GM18517 (cell line): Measurements from ENCODE around the gene CHST15.
A peak's percentile ranks its signal among the peaks of the same experiment; 100 is the strongest.
"Not testable (repeated sequence)": the region's sequence is repeated elsewhere in the genome, so short reads cannot be mapped to it uniquely, and the experiment has no call there.

Source experiments
- ATAC-seq: cut with Tn5 transposase; IDR thresholded peaks from one replicate; pipeline ENCODE4 v1.9.1; 2021; ENCODE audit warnings: mild to moderate bottlenecking, moderate library complexity; ENCODE audit not compliant: unreplicated experiment

The CHST15 gene

DNA sequence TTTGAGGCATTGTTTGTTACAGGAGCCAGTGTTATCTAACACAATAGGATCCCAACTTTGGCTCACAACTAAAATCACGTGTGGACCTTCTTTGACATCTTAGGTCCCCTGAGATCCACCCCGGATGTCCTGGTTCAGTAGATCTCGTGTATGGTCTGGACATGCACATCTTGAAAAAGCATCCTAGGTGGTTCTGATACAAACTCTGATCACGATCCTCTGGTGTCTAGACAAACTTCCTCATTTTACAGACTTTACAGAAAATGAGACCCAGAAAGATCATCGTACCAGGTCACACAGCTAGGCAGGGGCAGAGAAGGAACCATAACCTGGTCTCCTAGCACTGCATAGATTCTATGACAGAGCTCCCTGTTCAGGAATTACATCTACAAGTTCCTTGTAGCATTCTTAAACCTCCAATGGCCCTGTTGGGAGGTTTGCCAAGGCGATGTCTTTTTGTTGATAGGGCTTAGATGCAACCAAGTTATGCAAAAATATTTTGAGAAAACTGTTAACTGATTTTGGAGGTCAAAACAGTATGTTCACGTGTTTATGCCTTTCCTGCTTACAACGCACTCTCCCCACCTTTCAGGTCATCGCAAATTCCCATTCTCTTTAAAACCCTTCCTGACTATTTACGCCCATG lies 30.8 kb upstream of the CHST15 start:
- no peak for ATAC-seq

DNA sequence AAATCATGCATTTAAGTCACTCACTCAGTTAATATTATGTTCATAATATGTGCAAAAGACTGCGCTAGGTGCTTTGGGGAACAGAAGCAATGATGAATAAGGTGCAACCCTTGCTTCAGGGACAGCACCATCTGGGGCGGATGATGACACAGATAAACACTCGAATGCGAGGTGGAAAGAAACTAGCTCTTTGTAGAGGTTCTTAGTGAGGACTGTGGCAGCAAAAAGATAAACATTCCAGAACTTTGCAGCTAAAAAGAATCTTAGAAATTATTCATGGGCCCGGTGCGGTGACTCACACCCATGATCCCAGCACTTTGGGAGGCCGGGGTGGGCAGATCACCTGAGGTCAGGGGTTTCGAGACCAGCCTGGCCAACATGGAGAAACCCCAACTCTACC lies 29.8 kb upstream of the CHST15 start:
- no peak for ATAC-seq

DNA sequence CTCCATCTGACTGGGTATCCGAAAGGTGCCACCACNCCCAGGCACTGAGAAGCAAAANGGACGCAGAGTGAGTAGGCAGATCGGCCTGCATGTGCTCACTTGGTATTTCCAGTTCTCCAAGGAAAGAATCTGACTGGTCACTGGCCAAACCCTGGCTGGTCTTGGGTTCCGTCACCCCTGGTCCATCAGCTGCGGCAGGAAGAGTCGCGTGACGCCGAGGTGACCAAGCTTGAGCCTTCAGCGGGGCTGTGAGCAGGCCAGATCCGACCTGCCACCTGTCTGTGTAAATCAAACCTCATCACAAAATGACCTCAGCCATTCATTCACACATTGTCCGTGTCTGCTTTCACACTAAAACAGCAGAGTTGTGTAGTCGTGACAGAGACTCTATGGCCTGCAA lies 28.8 kb upstream of the CHST15 start:
- no peak for ATAC-seq

DNA sequence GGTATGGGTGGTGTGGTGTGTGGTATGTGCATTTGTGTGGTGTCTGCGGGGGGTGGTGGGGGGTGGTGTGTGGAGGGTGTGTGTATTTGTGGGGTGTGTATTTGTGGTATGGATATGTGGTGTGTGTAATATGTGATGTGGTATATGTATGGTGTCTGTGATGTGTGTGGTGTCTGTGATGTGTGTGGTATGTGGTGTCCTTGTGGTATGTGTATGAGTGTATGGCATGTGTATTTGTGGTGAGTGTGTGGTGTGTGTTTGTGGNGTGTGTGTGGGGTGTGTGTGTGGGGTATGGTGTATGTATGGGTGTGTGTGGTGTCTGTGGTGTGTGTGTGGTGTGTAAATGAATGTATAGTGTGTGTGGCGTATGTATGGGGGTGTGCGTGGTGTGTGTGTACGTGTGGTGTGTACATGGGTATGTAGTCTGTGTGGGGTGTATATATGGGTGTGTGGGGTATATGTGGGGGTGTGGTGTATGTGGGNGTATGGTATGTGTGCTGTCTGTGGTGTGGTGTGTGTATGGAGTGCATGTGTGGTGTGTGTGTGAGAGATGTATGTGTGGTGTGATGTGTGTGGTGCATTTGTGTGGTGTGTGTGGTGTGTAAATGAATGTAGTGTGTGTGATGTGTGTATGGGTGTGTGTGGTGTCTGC lies 27.1 kb upstream of the CHST15 start:
- ATAC-seq = no peak

- no peak for ATAC-seq
Measured at GRCh38 chr10:124119946-124120345, 26.5 kb upstream of the CHST15 start.

GRCh38 chr10:124119216-124119615 lies 25.8 kb upstream of the CHST15 start:
- no peak for ATAC-seq

DNA sequence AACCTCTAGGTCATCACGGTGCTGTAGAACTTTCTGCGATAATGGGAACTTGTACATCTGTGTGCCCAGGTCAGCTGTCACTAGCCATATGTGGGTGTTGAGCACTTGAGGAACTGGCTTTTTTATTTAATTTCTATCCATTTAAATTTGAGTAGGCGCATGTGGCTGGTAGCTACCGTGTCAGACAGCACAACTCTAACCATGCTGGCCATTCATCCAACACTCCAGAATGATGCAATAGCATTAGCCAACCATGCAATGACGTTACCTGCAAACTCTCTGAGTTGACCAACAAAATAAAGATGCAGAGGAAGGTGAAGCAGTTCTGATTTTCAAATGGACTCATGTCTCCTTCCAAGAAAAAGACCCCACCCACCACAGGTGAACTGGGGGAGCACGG lies 24.4 kb upstream of the CHST15 start:
- ATAC-seq = no peak

DNA sequence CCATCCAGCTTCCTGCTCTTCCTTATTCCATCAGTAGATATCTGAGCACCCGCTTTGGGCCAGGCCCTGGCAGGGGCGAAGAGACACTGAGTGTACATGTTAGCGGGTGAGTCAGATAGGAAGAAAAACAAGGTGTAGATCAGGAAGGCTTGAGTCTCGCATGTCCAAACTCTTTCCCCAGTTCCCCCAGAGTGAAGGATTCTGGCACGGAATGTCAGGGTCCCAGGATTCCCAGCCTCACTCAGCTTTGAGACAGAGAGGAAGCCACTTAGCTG lies 24.1 kb upstream of the CHST15 start:
- ATAC-seq = no peak

GRCh38 chr10:124116771-124117510 lies 23.5 kb upstream of the CHST15 start:
- no peak for ATAC-seq

- no peak for ATAC-seq
Measured at GRCh38 chr10:124114696-124115095, 21.3 kb upstream of the CHST15 start.

GRCh38 chr10:124112891-124113580 lies 19.6 kb upstream of the CHST15 start:
- no peak for ATAC-seq

DNA sequence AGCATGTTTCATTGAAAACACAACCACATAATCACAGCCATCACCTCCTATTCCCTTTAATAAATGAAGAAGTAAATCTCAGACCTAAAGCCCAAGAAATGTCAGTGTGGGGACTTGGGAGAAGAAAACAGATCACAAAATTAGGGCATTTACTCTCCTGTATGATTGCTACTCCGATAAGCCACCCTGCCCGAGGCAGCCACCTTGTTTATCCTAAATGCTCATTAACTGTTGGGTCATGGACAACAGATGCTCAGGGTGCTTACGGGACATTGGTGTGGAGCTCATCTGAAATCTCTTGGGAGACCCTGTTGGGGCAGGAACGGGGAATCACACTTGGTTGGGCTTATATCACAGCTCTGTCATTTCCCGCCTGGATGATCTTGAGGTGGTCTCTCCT lies 17.5 kb upstream of the CHST15 start:
- no peak for ATAC-seq

- ATAC-seq = no peak
Measured at GRCh38 chr10:124109261-124109660, 15.9 kb upstream of the CHST15 start.

DNA sequence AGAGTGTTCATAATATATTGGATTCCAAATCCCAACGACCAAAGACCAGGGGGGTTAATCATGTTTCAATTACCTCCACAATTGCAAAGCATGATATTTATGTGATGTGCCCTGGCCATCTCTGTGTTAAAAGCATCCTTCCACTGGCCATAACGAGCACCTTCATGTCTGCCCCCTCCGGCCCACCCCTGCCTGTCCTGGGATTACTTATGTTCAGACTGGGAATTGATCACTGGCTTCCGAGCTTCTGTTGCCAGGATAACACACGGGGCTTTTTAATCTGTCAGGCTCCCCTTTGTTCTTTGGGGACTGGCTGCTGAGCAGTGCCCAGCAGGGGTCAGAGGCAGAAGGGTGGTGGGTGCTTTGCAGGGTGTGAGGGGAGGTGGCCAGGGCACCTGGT lies 13.7 kb upstream of the CHST15 start:
- no peak for ATAC-seq

- peak; percentile 98 for ATAC-seq
Measured at GRCh38 chr10:124106241-124106879, 13.0 kb upstream of the CHST15 start.

DNA sequence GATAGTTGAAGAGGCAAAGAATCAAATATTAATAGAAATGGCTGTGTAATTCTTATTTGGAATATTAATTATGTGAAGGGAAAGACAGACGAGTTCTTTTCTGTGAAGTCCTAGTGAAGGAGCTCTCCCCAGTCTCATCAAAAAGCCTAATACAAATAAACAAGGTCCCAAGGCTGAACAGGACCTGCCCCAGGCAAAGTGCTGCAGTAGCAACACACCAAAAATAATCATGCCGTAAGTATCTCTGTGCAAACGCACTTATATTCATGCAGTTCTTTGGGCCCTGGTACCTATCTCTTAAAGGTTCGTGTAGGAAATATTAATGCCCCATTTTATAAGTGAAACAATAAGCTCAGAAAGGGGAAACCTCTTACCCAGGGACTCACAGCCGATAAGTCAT lies 12.2 kb upstream of the CHST15 start:
- ATAC-seq = no peak

DNA sequence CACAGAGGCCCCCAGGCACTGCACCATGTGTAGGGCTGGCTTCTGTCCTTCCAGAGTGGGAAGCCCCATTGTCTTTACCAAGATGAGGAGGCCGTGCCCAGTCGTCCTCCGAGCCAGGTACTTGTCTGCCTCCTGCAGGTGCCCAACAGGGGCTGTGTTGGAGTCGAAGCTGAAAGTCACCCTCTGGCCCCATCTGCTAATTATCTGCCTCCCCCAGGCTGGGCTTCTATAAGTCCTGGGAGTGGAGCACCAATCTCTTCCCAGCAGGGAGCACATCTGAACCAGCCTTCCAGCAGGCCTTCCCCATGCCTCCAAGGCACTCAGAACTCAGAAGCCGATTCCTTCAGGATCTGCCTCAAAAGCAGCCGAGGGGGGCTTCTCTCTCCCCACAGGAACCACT lies 11.6 kb upstream of the CHST15 start:
- ATAC-seq = no peak

DNA sequence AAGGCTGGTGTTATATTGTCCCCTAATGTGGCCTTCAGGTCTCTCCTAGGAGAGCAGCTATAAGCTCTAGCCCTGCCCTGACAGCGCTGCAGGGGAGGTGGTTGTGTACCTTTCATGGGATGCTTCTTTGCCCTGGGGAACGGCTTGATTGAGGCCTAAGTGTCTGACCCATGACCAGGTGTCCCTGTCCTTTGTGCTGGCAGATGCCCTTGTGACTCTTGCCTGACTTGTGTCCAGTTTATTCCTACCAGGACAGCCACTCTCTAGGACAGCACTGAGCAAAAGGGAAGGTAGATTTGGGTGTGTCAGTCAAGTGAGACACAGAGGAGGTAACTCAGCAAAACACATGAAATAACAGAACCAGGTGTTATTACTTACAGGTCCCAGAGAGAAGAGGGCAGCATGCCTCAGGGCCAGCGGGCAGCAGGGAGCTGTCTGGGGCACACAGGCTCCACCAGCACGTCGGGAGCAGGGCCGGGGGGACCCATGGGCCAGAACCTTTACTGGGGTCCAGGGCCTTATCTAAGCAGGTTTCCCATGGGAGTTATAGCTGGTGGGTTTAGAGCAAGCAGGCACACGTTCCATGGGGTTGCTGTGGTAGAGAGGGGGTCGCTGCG lies 10.7 kb upstream of the CHST15 start:
- ATAC-seq = no peak

DNA sequence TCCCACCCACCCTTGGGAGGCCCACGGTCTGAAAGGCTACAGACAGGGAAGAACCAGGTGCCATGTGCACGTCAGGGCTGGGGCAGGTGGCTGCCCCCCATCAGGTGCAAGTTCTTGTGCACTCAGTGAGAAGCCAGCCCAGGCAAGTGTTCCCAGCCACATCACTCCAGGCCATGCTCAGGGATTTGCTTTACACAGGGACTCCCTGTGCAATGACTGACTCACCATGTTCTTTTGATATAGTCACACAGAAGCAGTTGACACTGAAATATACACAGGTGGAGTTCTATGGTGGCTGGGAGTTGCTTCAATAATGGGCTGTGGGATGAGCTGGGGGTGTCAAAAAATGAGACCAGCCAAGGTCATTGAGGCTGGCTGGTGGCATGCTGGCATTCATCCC lies 8.0 kb upstream of the CHST15 start:
- ATAC-seq = no peak

DNA sequence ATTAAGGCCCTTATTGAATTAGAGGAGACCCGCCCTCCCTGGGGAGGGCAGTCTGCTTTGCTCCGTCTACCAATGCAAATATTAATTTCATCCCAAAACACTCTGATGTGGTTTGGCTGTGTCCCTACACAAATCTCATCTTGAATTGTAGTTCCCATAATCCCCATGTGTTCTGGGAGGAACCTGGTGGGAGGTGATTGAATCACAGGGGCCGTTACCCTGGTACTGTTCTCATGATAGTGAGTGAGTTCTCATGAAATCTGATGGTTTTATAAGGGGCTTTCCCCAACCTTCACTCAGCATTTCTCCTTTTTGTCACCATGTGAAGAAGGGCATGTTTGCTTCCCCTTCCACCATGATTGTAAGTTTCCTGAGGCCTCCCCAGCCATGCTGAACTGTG lies 7.3 kb upstream of the CHST15 start:
- ATAC-seq = not testable (repeated sequence)

GRCh38 chr10:124100124-124100523 lies 6.7 kb upstream of the CHST15 start:
- no peak for ATAC-seq
